Measurements from ENCODE around the gene LRRC8D. TPM values are rescaled to one million over a fixed set of nuclear protein-coding genes. Genes with fewer than 3 reads are reported as not detected.
A peak's percentile ranks its signal among the peaks of the same experiment; 100 is the strongest.

Gene LRRC8D
- total and polyA plus RNA-seq, 9 of the 15 experiments (the other 6 are each of a cell fraction or from before 2014, with no cell fraction given) = 3.4 to 53.9 (median 15.9) TPM

DNA sequence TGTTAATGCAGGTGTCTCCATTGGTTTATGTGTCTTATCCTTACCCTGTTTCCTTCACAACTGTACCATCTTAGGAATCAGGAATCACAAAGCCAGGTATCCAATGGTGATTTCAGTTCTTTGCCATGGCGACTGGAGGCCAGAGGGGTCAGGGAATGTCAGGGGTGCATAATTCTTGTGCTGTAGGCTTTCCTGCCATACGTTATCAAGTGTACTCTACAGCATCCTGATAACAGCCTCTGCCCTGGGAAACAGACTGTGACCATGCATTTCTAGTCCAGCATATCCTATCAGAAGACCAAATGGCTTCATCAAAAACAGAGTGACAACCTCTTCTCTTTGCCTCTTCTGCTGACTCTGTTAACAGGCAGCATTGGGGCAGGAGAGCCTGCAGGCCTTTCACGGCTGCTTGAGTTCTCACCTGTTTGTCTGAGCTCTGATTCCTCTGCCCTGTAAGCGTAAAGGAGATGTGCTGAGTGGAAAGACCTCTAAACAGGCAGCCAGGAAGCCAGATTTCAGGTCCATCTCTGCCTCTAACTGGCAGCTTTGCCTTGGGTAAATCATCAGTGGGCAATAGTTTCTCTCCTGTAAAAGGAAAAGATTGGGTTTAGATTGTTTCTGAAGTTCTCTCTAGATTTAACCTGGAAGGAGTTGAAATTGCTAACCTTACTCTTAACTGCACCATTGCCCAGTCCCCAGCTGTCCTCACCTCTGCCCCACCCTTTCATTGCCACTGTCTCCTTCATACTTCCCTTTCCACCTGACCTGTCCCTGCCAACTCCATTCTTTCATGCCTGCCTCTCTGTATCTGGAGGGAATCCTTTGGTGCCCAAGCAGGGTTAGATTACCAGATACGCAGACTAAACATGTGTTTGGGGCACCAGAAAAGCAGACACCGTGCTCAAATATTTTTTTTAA is 80.2 kb downstream of the LRRC8D start (continued):
- TF ChIP-seq HES1 (IDR thresholded peaks at IDR 0.05; ENCODE audit: low read depth) (no peak), ZNF324 (CRISPR knock-in tag; IDR thresholded peaks at IDR 0.05) (no peak), HOXB6 (CRISPR knock-in tag; IDR thresholded peaks at IDR 0.05; ENCODE audit: borderline replicate concordance) (no peak), DPF2 (IDR thresholded peaks at IDR 0.05) (peak; percentile 81), NUFIP1 (IDR thresholded peaks at IDR 0.05; ENCODE audit: partially characterized antibody) (no peak), TAF9B (IDR thresholded peaks at IDR 0.05; ENCODE audit: partially characterized antibody) (no peak), SIN3B (IDR thresholded peaks at IDR 0.05; ENCODE audit: low read depth) (no peak), ZNF184 (CRISPR knock-in tag; IDR thresholded peaks at IDR 0.05) (no peak), NELFE (IDR thresholded peaks at IDR 0.05; ENCODE audit: insufficient read depth, insufficient read length) (no peak), SP1 (CRISPR knock-in tag; IDR thresholded peaks at IDR 0.05) (peak; percentile 31; the same call in 1 of the 2 replicates), ZNF282 (CRISPR knock-in tag; IDR thresholded peaks at IDR 0.05) (no peak), KAT8 (IDR thresholded peaks at IDR 0.05; ENCODE audit: low read depth) (no peak), SRSF1 (IDR thresholded peaks at IDR 0.05; ENCODE audit: low read depth, low read length) (no peak), ZNF384 (IDR thresholded peaks at IDR 0.05; ENCODE audit: low read depth, low read length) (no peak), TOE1 (IDR thresholded peaks at IDR 0.05; ENCODE audit: borderline replicate concordance) (no peak), TOE1 (CRISPR knock-in tag; IDR thresholded peaks at IDR 0.05; ENCODE audit: borderline replicate concordance, low read depth) (no peak), PRDM10 (IDR thresholded peaks at IDR 0.05; ENCODE audit: partially characterized antibody) (no peak)
- TF ChIP-seq, protein P1, sequence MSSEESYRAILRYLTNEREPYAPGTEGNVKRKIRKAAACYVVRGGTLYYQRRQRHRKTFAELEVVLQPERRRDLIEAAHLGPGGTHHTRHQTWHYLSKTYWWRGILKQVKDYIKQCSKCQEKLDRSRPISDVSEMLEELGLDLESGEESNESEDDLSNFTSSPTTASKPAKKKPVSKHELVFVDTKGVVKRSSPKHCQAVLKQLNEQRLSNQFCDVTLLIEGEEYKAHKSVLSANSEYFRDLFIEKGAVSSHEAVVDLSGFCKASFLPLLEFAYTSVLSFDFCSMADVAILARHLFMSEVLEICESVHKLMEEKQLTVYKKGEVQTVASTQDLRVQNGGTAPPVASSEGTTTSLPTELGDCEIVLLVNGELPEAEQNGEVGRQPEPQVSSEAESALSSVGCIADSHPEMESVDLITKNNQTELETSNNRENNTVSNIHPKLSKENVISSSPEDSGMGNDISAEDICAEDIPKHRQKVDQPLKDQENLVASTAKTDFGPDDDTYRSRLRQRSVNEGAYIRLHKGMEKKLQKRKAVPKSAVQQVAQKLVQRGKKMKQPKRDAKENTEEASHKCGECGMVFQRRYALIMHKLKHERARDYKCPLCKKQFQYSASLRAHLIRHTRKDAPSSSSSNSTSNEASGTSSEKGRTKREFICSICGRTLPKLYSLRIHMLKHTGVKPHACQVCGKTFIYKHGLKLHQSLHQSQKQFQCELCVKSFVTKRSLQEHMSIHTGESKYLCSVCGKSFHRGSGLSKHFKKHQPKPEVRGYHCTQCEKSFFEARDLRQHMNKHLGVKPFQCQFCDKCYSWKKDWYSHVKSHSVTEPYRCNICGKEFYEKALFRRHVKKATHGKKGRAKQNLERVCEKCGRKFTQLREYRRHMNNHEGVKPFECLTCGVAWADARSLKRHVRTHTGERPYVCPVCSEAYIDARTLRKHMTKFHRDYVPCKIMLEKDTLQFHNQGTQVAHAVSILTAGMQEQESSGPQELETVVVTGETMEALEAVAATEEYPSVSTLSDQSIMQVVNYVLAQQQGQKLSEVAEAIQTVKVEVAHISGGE (CRISPR knock-in tag; IDR thresholded peaks at IDR 0.05) = no peak
- TF ChIP-seq, protein P2, sequence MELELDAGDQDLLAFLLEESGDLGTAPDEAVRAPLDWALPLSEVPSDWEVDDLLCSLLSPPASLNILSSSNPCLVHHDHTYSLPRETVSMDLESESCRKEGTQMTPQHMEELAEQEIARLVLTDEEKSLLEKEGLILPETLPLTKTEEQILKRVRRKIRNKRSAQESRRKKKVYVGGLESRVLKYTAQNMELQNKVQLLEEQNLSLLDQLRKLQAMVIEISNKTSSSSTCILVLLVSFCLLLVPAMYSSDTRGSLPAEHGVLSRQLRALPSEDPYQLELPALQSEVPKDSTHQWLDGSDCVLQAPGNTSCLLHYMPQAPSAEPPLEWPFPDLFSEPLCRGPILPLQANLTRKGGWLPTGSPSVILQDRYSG (tag; conservative IDR thresholded peaks at IDR 0.05; ENCODE audit: low read depth) = no peak
